ENCODE results near the gene AGBL3.
A peak's percentile ranks its signal among the peaks of the same experiment; 100 is the strongest.
"Not testable (repeated sequence)": the region's sequence is repeated elsewhere in the genome, so short reads cannot be mapped to it uniquely, and the experiment has no call there.

The AGBL3 gene

DNA sequence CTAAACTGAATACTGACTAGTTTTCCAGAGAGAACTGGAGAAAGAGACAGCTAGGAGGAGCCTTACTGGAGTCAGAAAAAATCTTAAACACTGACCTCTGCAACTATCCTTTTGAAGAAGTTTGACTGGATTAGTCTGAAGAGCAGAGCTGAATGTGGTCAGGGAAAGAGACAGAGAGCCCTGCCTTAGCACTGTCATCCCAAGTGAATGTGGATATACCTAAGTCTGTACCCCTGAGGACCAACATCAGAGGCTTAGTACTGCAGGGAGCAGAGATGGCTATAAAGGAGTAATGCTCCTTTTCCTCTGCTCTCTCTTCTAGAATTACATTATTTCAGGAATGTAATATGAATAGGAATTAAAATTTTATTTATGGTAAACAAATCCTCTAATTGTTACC, 91.7 kb downstream of the AGBL3 start:
- no peak for DNase-seq

GRCh38 chr7:135079068-135079467, 92.8 kb downstream of the AGBL3 start:
- DNase-seq = no peak

- DNase-seq = no peak
Observed at GRCh38 chr7:135083005-135083404, 96.7 kb downstream of the AGBL3 start.

DNA sequence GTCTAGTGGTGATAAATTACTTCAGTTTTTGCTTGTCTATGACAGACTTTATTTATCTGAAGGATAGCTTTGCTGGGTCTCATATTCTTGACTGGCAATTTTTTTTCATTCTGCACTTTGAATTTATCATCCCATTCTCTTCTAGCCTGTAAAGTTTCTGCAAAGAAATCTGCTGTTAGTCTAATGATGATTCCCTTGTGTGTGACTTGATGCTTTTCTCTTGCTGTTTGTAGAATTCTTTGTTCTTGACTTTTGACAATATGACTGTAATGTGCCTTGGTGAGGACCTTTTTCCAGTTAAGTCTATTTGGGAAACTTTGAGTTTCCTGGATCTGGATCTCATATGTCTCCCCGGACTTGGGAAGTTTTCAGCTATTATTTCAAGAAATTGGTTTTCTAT, 102.3 kb downstream of the AGBL3 start:
- DNase-seq = no peak

- DNase-seq = no peak
Observed at GRCh38 chr7:135091717-135092116, 105.4 kb downstream of the AGBL3 start.

DNA sequence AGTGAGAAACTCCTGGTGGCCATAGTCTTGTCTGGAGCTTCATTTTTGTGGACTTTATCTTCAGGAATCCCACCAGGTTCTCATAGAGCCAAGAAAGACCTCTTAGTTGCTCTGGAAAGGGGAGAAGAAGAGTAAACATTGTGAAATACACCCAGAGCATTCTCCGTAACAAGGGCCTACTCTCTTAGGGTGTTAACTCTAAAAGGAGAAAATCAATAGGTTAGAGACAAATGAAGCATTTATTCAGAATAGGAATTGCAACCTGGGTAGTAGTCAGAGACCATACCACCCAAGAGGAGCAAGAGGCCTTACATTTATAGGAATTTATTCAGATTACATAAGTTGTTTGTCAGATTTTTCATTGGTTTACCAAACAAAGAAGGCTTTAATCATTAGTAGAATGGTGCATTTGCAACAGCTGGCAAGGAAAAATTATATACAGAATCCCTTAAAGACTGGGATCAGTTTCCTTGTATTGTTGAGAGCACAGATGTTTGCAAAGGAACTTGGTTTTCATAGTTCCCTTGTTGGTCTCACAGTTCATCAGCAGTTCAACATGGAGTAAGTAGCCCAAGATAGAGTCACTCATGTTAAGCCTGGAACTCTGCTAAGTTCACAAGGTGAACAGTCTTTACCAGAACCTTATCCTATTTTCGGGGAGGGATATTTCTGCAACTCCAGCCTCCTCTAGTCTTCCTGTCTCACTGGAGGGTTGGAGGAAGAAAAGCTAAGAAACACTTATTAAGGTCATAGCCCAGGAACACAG, 108.3 kb downstream of the AGBL3 start:
- DNase-seq = no peak

- DNase-seq = no peak
Observed at GRCh38 chr7:135095450-135095849, 109.1 kb downstream of the AGBL3 start.

DNA sequence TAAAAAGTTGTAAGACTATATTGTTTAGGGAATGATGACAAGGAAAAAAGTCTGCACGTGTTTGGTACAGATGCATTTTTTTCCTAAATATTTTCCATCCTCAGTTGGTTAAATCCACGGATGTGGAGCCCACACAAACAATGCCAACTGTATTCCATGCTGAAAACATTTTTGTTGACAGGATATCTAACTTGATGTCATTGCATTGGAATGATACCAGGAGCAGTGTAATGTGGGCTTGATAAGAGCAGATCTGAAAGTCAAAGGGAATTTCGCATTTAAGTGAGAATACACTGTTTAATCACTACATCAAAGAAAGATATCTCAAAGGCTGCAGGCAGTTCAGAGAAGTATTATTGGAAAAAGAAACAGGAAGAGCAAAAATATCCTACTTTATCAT, 112.1 kb downstream of the AGBL3 start:
- DNase-seq = no peak

- DNase-seq = no peak
Observed at GRCh38 chr7:135100856-135101255, 114.5 kb downstream of the AGBL3 start.

- no peak for DNase-seq
Observed at GRCh38 chr7:135102372-135102771, 116.1 kb downstream of the AGBL3 start.

DNA sequence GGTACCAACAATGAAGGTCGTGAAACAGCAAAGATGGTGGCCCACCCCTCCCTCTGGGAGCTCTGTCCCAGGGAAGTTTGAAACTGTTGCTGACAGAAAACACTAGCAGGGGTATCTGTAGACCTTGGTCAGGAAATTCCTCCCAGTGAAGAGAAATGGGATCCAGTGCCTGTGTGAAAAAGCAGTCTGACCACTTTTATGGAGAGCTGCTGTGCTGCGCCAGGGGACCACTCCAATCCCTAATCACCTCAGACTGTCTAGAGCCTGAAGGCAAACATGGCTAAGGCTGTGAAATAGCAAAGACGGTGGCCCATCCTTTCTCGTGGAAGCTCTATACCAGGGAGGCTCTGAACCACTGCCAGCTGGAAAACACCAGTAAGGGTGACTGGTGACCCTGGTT, 123.3 kb downstream of the AGBL3 start:
- DNase-seq = no peak

- DNase-seq = no peak
Observed at GRCh38 chr7:135109976-135110375, 123.7 kb downstream of the AGBL3 start.

DNA sequence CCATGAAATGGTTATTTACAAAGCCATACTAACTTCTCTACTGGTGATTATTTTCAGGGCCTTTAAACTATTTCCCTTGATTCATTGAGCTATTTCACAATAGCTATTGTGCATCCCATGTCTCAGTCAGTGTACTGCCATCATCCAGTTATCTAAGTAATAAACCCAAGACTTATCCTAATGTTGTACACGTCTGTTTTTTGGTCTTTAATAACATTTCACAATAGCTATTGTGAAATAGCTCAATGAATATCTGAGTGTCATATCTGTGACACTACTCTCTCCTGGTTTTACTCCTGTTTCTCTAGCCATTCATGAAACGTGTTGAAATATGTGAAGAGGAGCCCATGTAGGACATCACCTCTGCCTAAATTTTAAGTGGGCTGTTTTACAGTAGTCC, 125.1 kb downstream of the AGBL3 start:
- no peak for DNase-seq

DNA sequence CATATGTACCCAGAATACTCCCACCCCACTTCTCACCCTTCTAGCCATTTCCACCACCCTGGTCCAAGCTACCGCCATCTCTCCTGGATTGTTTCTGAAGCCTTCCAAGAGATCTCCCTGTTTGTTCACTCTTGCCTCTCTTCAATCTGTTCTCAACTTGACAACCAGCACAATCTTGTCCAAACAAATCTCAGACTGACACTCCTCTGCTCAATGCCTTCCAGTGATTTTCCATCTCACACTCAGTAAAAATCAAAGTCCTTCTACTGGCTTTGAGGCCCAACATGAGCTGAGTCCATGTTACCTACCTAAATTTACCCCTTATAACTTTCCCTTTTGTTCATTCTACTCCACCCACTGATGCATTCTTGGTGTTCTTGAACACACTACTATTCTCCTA, 128.3 kb downstream of the AGBL3 start:
- DNase-seq = no peak

GRCh38 chr7:135117096-135117495, 130.8 kb downstream of the AGBL3 start:
- no peak for DNase-seq

DNA sequence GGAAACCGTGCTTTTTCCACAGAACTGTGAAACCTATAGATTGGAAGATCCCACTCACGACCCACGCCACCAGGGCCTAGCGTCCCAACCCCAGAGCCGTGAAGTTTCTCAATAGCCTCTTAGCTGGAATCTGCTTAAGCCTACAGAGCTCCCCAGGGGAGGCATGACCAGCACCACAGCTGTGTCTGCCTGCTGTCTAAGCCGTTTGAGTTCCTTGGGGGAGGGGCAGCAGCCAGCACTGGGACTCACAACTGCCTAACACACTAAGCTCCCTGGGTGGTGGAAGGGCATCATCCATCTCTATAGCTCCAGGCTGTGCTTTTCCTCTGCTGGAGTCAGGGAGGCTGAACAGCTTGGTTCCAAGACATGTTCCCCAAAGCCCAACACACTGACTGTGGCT, 135.6 kb downstream of the AGBL3 start:
- DNase-seq = no peak

GRCh38 chr7:135124631-135125030, 138.3 kb downstream of the AGBL3 start:
- DNase-seq = not testable (repeated sequence)

GRCh38 chr7:135128931-135129330, 142.6 kb downstream of the AGBL3 start:
- no peak for DNase-seq

DNA sequence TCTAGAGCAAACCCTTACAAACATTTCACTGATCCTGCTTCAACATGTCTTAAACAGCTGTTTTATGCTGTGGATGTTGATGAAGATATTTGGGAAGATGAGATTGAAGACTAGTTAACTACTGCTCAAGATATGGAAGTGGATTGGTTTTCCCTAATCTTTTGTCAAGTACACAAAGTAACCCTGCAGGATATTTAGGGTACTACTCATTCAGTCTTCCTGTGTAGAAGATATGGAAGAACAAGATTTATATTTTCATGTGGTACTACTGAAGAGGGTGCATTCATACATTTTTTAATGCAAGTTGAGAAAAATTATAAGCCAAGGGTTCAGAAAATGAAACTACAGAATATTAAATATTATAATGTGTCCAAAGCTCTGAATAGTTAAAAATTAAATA, 143.3 kb downstream of the AGBL3 start:
- no peak for DNase-seq

GRCh38 chr7:135143885-135144668, 157.8 kb downstream of the AGBL3 start:
- no peak for DNase-seq

GRCh38 chr7:135147341-135147898, 161.1 kb downstream of the AGBL3 start:
- DNase-seq = peak; percentile 60 to 66

- peak; percentile 38 to 61 for DNase-seq
Observed at GRCh38 chr7:135147899-135148721, 161.8 kb downstream of the AGBL3 start, which contains the start of gene TMEM140. Gene TMEM140 (plus strand): TSS chr7:135148072. CDS start chr7:135164442, 16,370 bp downstream.
